IMR-90 (cell line): ENCODE results near the gene MTNR1B. TPM values are rescaled to one million over a fixed set of nuclear protein-coding genes. Genes with fewer than 3 reads are reported as not detected.

ENCODE experiments used
- ATAC-seq: fragments of 200-7000 bp; cut with Tn5 transposase; 2 replicates; pipeline ENCODE4 v1.9.1; 2020; ENCODE audit warnings: low read depth, mild to moderate bottlenecking, moderate library complexity
- BruUV-seq: library from RNA; stranded (reverse); fragments of 400-500 nt; replicated peaks from 2 replicates; lab custom pipeline; 2021; lab: Mats Ljungman, UMichigan
- CTCF ChIA-PET: fragments of 300-600 bp; formaldehyde crosslinking; extraction: SDS; loops from one replicate; lab custom pipeline; 2021; ENCODE audit warnings: antibody characterized with exemption; lab: Yijun Ruan, JAX
- POLR2A ChIA-PET: fragments of 300-600 bp; sonication (Branson Sonifier 250); formaldehyde crosslinking; loops from one replicate; lab custom pipeline; 2022; ENCODE audit warnings: antibody characterized with exemption; ENCODE audit not compliant: unreplicated experiment; lab: Charles Lee
- DNase-seq: peaks from one replicate; pipeline ENCODE4 v3.0.0; 2013
- H2AFZ ChIP-seq: replicated peaks from 2 replicates; pipeline ENCODE3; 2013; ENCODE audit warnings: low read length, mild to moderate bottlenecking; ENCODE audit not compliant: poor library complexity
- H2AK5ac ChIP-seq: 2 replicates; pipeline ENCODE4 v1.6.1; 2013; ENCODE audit warnings: low read depth, low read length, inconsistent platforms
- H2AK9ac ChIP-seq: replicated peaks from 2 replicates; pipeline ENCODE3; 2013; ENCODE audit warnings: mild to moderate bottlenecking, low read depth, low read length, moderate library complexity; ENCODE audit not compliant: poor library complexity
- H2BK120ac ChIP-seq: 2 replicates; pipeline ENCODE4 v1.6.1; 2013; ENCODE audit warnings: low read depth, low read length, inconsistent platforms
- H2BK15ac ChIP-seq: 3 replicates; pipeline ENCODE4 v1.6.1; 2013; ENCODE audit warnings: low read depth, low read length, inconsistent platforms
- H2BK20ac ChIP-seq: 2 replicates; pipeline ENCODE4 v1.6.1; 2013; ENCODE audit warnings: low read depth, mild to moderate bottlenecking, inconsistent platforms, low read length, moderate library complexity
- H2BK5ac ChIP-seq: 2 replicates; pipeline ENCODE4 v1.6.1; 2013; ENCODE audit warnings: mild to moderate bottlenecking, low read depth, low read length, inconsistent platforms; ENCODE audit not compliant: poor library complexity, severe bottlenecking
- H3K14ac ChIP-seq: replicated peaks from 2 replicates; pipeline ENCODE4 v1.6.1; 2013; ENCODE audit warnings: low read depth, low read length, inconsistent platforms
- H3K18ac ChIP-seq: 2 replicates; pipeline ENCODE4 v1.6.1; 2013; ENCODE audit warnings: low read depth, low read length, control low read depth
- H3K23ac ChIP-seq: 2 replicates; pipeline ENCODE4 v1.6.1; 2013; ENCODE audit warnings: low read depth, low read length, inconsistent platforms
- H3K27ac ChIP-seq: 2 replicates; pipeline ENCODE4 v1.5.1; 2013; ENCODE audit warnings: mild to moderate bottlenecking, control low read depth, low read length; ENCODE audit not compliant: insufficient read depth
- H3K27me3 ChIP-seq: 2 replicates; pipeline ENCODE4 v1.6.1; 2013; ENCODE audit warnings: low read length; ENCODE audit not compliant: control insufficient read depth, insufficient read depth
- H3K36me3 ChIP-seq: 2 replicates; pipeline ENCODE4 v1.6.1; 2013; ENCODE audit warnings: low read length, mixed read lengths; ENCODE audit not compliant: control insufficient read depth, insufficient read depth
- H3K4ac ChIP-seq: 2 replicates; pipeline ENCODE4 v1.6.1; 2013; ENCODE audit warnings: low read depth, low read length, inconsistent platforms
- H3K4me1 ChIP-seq: 2 replicates; pipeline ENCODE4 v1.6.1; 2013; ENCODE audit warnings: low read length, mixed read lengths; ENCODE audit not compliant: control insufficient read depth, insufficient read depth
- H3K4me2 ChIP-seq: 2 replicates; pipeline ENCODE4 v1.6.1; 2013; ENCODE audit warnings: low read depth, mild to moderate bottlenecking, control low read depth, low read length, moderate library complexity
- H3K4me3 ChIP-seq: 2 replicates; pipeline ENCODE4 v1.5.1; 2013; ENCODE audit warnings: low read depth, mild to moderate bottlenecking, control low read depth, low read length, moderate library complexity; ENCODE audit not compliant: insufficient read depth
- H3K56ac ChIP-seq: 2 replicates; pipeline ENCODE4 v1.6.1; 2013; ENCODE audit warnings: low read length, inconsistent platforms; ENCODE audit not compliant: insufficient read depth; ENCODE audit errors: extremely low read depth
- H3K79me1 ChIP-seq, 2 experiments: 2 replicates each; pipeline ENCODE4 v1.6.1; 2013; ENCODE audit warnings: low read length in 2 of 2, inconsistent platforms in 1 of 2, low read depth in 1 of 2
- H3K9ac ChIP-seq: 2 replicates; pipeline ENCODE4 v1.6.1; 2013; ENCODE audit warnings: low read depth, low read length, control low read depth
- H3K9me1 ChIP-seq: 2 replicates; pipeline ENCODE4 v1.6.1; 2013; ENCODE audit warnings: low read length, inconsistent platforms; ENCODE audit not compliant: insufficient read depth
- H3K9me3 ChIP-seq: 2 replicates; pipeline ENCODE4 v1.6.1; 2013; ENCODE audit warnings: low read length; ENCODE audit not compliant: control insufficient read depth, insufficient read depth
- H4K20me1 ChIP-seq: 2 replicates; pipeline ENCODE4 v1.6.1; 2013; ENCODE audit warnings: low read length, inconsistent platforms; ENCODE audit not compliant: insufficient read depth
- H4K5ac ChIP-seq: 2 replicates; pipeline ENCODE4 v1.6.1; 2013; ENCODE audit warnings: mild to moderate bottlenecking, low read depth, low read length, control low read depth
- H4K8ac ChIP-seq, 2 experiments: 2 replicates each; pipeline ENCODE4 v1.6.1; 2013; ENCODE audit warnings: low read depth in 2 of 2, low read length in 2 of 2, control low read depth in 1 of 2, inconsistent platforms in 1 of 2
- H4K91ac ChIP-seq: 2 replicates; pipeline ENCODE4 v1.6.1; 2013; ENCODE audit warnings: low read depth, low read length, inconsistent platforms; ENCODE audit not compliant: insufficient read depth
- BHLHE40 ChIP-seq: fragments of 150-350 bp; IDR thresholded peaks from 2 replicates; pipeline ENCODE4 v1.6.1; 2016; ENCODE audit warnings: mild to moderate bottlenecking, low read depth, low read length
- CEBPB ChIP-seq: IDR thresholded peaks from 2 replicates; pipeline ENCODE4 v1.6.1; 2012; ENCODE audit warnings: low read depth, low read length, improper control_type of control experiment
- CHD1 ChIP-seq: IDR thresholded peaks from 2 replicates; pipeline ENCODE4 v1.6.1; 2012; ENCODE audit warnings: low read depth, low read length, improper control_type of control experiment
- FOS ChIP-seq: fragments of 150-350 bp; IDR thresholded peaks from 2 replicates; pipeline ENCODE4 v1.6.1; 2016; ENCODE audit warnings: low read depth, low read length
- MAFK ChIP-seq: IDR thresholded peaks from 2 replicates; pipeline ENCODE4 v1.6.1; 2012; ENCODE audit warnings: low read depth, low read length, improper control_type of control experiment
- MXI1 ChIP-seq: IDR thresholded peaks from 2 replicates; pipeline ENCODE4 v1.6.1; 2012; ENCODE audit warnings: low read depth, mild to moderate bottlenecking, low read length, moderate library complexity, borderline replicate concordance
- NFE2L2 ChIP-seq: fragments of 150-350 bp; IDR thresholded peaks from 2 replicates; pipeline ENCODE4 v1.6.1; 2016; ENCODE audit warnings: low read depth, mild to moderate bottlenecking, low read length
- POLR2A ChIP-seq: IDR thresholded peaks from 2 replicates; pipeline ENCODE4 v1.6.1; 2012; ENCODE audit warnings: mild to moderate bottlenecking, low read depth, low read length
- RAD21 ChIP-seq: IDR thresholded peaks from 2 replicates; pipeline ENCODE4 v1.6.1; 2012; ENCODE audit warnings: low read length, improper control_type of control experiment
- RCOR1 ChIP-seq: IDR thresholded peaks from 2 replicates; pipeline ENCODE4 v1.6.1; 2012; ENCODE audit warnings: mild to moderate bottlenecking, low read length, improper control_type of control experiment; ENCODE audit not compliant: insufficient replicate concordance
- RFX5 ChIP-seq: IDR thresholded peaks from 2 replicates; pipeline ENCODE4 v1.8.0; 2012; ENCODE audit warnings: low read depth, mild to moderate bottlenecking, low read length, moderate library complexity
- SMC3 ChIP-seq: fragments of 150-350 bp; IDR thresholded peaks from 2 replicates; pipeline ENCODE4 v1.6.1; 2016; ENCODE audit warnings: low read depth, mild to moderate bottlenecking, antibody characterized with exemption, low read length, moderate library complexity
- WGBS, 2 experiments: methylation state at CpG; one replicate each; pipeline versions ENCODE4 v1.1.5 to v1.1.7; 2013; ENCODE audit warnings: missing lambda C conversion rate in 2 of 2; ENCODE audit not compliant: insufficient read length in 1 of 2; ENCODE audit errors: extremely low coverage in 2 of 2; 5-methylcytosine and 5-hydroxymethylcytosine counted together
- dilution Hi-C: fragments of 300-500 bp; cut with HindIII; formaldehyde crosslinking; loops from one replicate; pipeline ENCODE4 v1.14.3; 2018; ENCODE audit warnings: low sequenced_read_pairs; ENCODE audit not compliant: unreplicated experiment
- in situ Hi-C: fragments of 300-500 bp; cut with MboI; formaldehyde crosslinking; loops from 3 replicates; pipeline ENCODE4 v1.14.3; 2019; ENCODE audit warnings: low sequenced_read_pairs, inconsistent platforms, mixed read lengths
- intact Hi-C: fragments of 100-400 bp; cut with micrococcal nuclease; formaldehyde crosslinking; loops from 2 replicates; pipeline ENCODE4 v1.10.0; 2022
- polyA plus RNA-seq, 3 experiments: library from polyadenylated mRNA; depleted of rRNA; stranded (reverse); fragments of >200 nt; gene quantifications; 2 replicates each; pipeline ENCODE4 v1.2.3, GENCODE V29; 2012; ENCODE audit warnings: low replicate concordance in 1 of 3
- total RNA-seq: library from RNA; depleted of rRNA; stranded (reverse); fragments of >200 nt; gene quantifications from 2 replicates; pipeline ENCODE4 v1.2.3, GENCODE V29; 2012
- TF ChIP-seq, protein P1 (sequence below): conservative IDR thresholded peaks from 2 replicates; pipeline ENCODE4 v1.5.1; 2012; ENCODE audit warnings: mild to moderate bottlenecking, low read depth, low read length, improper control_type of control experiment
- TF ChIP-seq, protein P2 (sequence below): fragments of 150-350 bp; IDR thresholded peaks from 2 replicates; pipeline ENCODE4 v1.6.1; 2017; ENCODE audit warnings: mild to moderate bottlenecking, antibody characterized with exemption, low read length, low read depth
- TF ChIP-seq, protein P3 (sequence below): fragments of 150-350 bp; IDR thresholded peaks from 2 replicates; pipeline ENCODE4 v1.6.1; 2016; ENCODE audit warnings: low read depth, mild to moderate bottlenecking, low read length, moderate library complexity, borderline replicate concordance

Gene MTNR1B
- total and polyA plus RNA-seq, 2 of the 4 experiments (the other 2 are of a cell fraction), result under 0.01 to 0.07 TPM

DNA sequence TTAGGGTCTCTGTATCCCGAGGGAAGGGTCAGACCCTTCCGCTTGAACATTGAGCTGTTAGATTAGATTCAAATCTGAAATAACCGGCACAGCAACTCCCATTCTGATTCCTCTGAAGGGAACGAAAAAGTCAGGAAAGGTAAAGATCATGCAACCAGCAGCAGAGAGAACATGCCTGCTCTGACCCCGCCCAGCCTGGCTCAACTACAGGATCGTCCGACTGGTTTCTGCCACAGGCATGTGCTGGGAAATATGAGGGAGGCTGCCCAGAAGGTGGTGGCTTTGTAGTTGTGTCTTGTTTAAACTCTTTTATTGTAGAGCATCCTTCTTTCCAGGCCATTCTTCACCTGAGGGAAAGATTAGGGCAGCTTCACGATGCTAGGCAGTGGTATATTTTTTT is 5.0 kb upstream of the MTNR1B start:
- in situ Hi-C loops, result no loop called here
- Histone ChIP-seq H2AFZ (no peak overlapping the region), H4K8ac (no peak overlapping the region), H3K27me3 (peaks cover 5% of the 10 kb centered on the region), H3K14ac (no peak overlapping the region), H4K91ac (no peak overlapping the region), H3K9me1 (no peaks in the 10 kb centered on the region), H3K9me3 (no peaks in the 10 kb centered on the region), H2BK15ac (no peak overlapping the region), H4K20me1 (no peaks in the 10 kb centered on the region), H3K27ac (no peak overlapping the region), H3K4me1 (0 out of 2 replicates have a peak, but pooled peaks cover 3% of the 10 kb centered on the region), H3K36me3 (no peaks in the 10 kb centered on the region), H2BK5ac (no peak overlapping the region), H2BK120ac (no peak overlapping the region), H4K5ac (no peak overlapping the region), H2AK9ac (no peak overlapping the region), H2AK5ac (no peak overlapping the region), H3K4me2 (no peak overlapping the region), H3K23ac (no peak overlapping the region), H2BK20ac (no peak overlapping the region), H3K79me1 (no peaks in the 10 kb centered on the region), H3K4ac (no peak overlapping the region), H3K56ac (no peak overlapping the region), H3K4me3 (no peak overlapping the region), H3K9ac (no peak overlapping the region), H3K18ac (no peak overlapping the region)
- CTCF ChIA-PET, result interaction anchor here (0.9 kb wide), 1 partner anchor 91 kb away, joined by 11 read pairs; no protein-coding TSS in a partner anchor
- no TSS peak for BruUV-seq
- ATAC-seq (no peak), DNase-seq (no peak)
- WGBS, 2 experiments, result 91% methylated on average over 4 of the region's 8 CpGs; no CpG with 5 or more reads in 1 of the 2 experiments
- TF ChIP-seq MAFK (no peak), CEBPB (no peak), SMC3 (no peak), POLR2A (no peak), RCOR1 (no peak), RFX5 (no peak), NFE2L2 (no peak), RAD21 (no peak), BHLHE40 (no peak), CHD1 (no peak), FOS (no peak), MXI1 (no peak)
- TF ChIP-seq, protein P1, sequence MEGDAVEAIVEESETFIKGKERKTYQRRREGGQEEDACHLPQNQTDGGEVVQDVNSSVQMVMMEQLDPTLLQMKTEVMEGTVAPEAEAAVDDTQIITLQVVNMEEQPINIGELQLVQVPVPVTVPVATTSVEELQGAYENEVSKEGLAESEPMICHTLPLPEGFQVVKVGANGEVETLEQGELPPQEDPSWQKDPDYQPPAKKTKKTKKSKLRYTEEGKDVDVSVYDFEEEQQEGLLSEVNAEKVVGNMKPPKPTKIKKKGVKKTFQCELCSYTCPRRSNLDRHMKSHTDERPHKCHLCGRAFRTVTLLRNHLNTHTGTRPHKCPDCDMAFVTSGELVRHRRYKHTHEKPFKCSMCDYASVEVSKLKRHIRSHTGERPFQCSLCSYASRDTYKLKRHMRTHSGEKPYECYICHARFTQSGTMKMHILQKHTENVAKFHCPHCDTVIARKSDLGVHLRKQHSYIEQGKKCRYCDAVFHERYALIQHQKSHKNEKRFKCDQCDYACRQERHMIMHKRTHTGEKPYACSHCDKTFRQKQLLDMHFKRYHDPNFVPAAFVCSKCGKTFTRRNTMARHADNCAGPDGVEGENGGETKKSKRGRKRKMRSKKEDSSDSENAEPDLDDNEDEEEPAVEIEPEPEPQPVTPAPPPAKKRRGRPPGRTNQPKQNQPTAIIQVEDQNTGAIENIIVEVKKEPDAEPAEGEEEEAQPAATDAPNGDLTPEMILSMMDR, result no peak
- TF ChIP-seq, protein P2, sequence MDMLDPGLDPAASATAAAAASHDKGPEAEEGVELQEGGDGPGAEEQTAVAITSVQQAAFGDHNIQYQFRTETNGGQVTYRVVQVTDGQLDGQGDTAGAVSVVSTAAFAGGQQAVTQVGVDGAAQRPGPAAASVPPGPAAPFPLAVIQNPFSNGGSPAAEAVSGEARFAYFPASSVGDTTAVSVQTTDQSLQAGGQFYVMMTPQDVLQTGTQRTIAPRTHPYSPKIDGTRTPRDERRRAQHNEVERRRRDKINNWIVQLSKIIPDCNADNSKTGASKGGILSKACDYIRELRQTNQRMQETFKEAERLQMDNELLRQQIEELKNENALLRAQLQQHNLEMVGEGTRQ, result no peak
- TF ChIP-seq, protein P3, sequence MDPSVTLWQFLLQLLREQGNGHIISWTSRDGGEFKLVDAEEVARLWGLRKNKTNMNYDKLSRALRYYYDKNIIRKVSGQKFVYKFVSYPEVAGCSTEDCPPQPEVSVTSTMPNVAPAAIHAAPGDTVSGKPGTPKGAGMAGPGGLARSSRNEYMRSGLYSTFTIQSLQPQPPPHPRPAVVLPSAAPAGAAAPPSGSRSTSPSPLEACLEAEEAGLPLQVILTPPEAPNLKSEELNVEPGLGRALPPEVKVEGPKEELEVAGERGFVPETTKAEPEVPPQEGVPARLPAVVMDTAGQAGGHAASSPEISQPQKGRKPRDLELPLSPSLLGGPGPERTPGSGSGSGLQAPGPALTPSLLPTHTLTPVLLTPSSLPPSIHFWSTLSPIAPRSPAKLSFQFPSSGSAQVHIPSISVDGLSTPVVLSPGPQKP, result no peak
- dilution Hi-C loops, result no loop called here
- POLR2A ChIA-PET, result no interaction called here
- intact Hi-C loops, result no loop called here
